ENCODE measurements around the gene EDN3.

The EDN3 gene

GRCh38 chr20:59308493-59309201 lies 8.2 kb downstream of the EDN3 start:
- no peak for DNase-seq

DNA sequence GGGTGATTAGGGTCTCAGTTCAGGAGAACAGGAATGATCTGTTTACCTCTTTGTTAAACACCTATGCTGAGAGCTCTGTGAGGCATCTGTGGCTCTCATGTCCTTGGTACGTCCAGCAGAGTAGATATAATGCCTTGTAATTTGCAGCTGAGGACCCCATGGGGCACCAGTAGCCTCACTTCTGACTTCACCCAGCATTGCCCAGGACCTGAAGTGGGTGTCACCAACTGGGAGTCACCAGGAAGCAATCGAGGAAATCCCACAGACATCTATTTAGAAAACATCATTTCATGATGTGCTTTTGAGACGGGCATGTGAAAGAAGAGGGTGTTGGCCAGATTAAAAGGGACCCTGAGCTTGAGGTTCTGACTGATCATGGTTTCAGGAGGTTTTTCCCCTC lies 8.8 kb downstream of the EDN3 start:
- no peak for DNase-seq

DNA sequence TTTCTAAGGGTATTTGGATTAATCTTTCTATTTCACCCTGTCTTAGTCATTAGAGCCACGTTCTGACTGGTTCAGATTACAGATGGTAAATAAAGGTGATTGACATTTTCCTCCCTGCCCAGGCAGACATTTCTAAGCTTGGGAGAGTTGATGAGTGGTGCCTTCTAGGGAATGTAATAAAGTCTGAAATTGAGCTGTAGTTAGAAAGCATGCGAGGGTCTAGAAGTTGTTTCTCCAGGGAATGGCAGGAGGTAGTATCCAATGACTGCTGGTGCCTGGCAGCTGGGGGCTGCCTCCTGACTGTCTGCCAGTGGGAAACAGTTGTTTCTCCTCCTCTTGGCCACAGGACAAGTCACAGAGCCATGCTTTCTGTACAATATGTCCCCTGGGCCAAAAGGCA lies 14.6 kb downstream of the EDN3 start:
- no peak for DNase-seq

DNA sequence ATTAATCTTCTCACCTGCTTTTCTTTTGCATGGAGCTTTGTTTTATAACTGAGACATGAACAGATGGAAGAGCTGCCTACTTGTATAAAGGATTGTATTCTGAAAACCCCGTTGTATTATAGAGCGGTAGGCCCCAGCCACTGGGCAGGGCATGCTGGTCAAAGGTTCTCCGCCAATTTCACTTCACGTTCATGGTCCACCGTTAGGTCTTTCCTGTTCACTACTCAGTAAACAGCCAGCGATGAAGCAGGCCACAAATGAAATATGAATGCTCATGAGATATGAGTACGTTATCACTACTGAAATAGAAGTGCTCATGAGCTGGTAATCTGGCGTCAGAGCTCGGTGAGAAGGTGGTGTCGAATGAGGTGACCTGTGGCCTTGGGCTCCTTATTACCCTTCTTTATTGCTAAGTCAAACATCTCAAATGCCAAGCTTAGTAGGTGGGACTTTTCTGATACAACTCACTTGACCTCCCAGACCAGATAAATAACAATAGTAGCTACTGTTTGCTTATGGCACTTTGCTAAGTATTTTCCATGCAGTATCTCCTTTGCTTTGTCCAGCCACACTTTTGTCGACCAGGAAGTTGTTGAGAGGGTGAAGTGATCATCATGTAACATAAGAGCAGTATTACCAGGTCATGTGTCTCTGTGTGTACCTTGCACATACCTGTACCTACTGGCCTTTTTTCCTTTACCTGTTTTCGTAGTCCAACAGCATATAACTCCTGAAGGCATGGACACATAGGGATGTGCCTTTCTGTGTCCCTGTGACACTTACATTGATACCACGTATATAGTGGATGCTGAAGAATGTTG lies 16.7 kb downstream of the EDN3 start:
- no peak for DNase-seq

GRCh38 chr20:59318201-59318790 lies 17.9 kb downstream of the EDN3 start:
- no peak for DNase-seq

- no peak for DNase-seq
Measured at GRCh38 chr20:59318803-59319202, 18.4 kb downstream of the EDN3 start.

DNA sequence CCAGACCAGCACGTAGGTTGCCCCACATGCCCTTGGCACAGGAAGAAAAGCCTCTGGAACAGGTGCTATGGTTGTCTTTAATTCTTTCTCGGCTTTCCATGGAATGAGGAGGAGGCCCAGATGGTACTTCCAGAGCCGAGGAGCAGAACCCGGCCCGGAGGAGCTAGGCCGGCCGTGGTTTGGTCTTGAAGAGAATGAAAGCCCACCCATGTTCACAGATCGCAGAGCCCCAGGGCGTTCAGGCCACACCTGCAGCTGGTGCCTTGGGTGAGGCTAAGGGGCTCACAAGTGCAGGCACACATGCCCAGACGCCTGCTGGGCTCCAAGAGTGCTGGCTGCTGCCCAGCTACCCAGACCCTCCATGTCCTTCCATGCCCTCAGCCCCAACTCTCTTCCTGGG lies 20.0 kb downstream of the EDN3 start:
- DNase-seq = no peak

GRCh38 chr20:59320854-59321647 lies 20.6 kb downstream of the EDN3 start:
- DNase-seq = no peak

DNA sequence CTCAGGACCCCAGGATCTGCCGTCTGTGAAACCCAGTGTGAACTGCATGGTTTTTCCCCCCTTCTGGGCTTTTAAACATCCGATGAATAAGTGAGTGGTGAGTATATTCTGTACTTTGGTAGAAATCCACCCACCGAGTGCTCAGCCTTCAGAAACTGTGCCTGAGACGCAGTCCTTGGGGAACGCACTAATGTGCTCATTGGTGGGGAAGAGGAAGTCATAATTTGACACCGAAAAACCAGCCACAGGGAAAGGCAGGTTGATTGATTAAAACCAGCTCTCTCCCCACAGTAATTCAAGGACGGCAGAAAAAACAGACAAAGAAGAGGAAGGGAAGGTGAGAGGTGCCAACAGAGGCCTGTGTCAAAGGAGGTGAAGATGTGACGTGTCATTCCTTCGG lies 21.7 kb downstream of the EDN3 start:
- no peak for DNase-seq

- no peak for DNase-seq
Measured at GRCh38 chr20:59322585-59323454, 22.4 kb downstream of the EDN3 start.

GRCh38 chr20:59323731-59324130 lies 23.3 kb downstream of the EDN3 start:
- no peak for DNase-seq

DNA sequence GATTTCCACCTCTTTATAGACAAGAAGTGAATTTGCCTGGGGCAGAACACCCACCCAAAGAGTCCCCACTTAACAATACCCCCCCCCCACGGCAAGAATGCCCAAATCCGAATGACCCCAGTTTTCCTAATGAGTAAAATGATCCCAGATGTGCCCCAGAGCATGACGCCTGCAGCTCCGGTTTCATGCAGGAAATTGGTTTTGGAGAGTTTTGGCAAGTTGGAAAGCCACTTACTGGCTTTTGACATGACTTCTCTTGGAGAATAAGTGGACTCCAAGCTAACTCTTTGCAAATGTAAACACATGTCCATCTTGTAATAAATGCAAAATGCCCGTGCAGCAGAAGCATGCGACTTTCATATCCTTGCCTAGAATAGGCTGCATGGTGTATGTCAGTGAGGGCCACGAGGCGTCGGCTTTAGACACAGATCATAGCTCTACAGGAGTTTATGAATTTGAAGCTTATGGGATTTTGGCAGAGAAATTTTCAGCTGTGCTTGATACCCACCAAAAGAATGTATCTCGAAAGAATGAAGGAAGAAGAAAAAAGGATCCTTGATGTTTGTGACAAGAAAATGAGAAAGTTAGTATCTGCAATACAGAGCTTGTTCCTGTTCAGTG lies 24.2 kb downstream of the EDN3 start:
- DNase-seq = no peak

GRCh38 chr20:59325142-59325523 lies 24.7 kb downstream of the EDN3 start:
- no peak for DNase-seq

DNA sequence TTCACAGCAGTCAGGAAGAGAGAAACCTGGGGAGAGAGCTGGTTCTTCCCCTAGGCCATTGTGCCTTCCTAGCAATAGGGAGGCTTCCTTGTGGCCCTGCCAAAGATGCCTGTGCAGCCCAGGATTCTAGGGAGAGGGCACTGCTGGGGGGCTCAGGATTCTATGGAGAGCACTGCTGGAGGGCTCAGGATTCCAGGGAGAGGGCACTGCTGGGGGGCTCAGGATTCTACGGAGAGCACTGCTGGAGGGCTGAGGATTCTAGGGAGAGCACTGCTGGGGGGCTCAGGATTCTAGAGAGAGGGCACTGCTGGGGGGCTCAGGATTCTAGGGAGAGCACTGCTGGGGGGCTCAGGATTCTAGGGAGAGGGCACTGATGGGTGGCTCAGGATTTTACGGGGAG lies 25.8 kb downstream of the EDN3 start:
- no peak for DNase-seq

GRCh38 chr20:59328071-59328470 lies 27.7 kb downstream of the EDN3 start:
- DNase-seq = no peak

GRCh38 chr20:59331721-59332329 lies 31.4 kb downstream of the EDN3 start:
- no peak for DNase-seq

DNA sequence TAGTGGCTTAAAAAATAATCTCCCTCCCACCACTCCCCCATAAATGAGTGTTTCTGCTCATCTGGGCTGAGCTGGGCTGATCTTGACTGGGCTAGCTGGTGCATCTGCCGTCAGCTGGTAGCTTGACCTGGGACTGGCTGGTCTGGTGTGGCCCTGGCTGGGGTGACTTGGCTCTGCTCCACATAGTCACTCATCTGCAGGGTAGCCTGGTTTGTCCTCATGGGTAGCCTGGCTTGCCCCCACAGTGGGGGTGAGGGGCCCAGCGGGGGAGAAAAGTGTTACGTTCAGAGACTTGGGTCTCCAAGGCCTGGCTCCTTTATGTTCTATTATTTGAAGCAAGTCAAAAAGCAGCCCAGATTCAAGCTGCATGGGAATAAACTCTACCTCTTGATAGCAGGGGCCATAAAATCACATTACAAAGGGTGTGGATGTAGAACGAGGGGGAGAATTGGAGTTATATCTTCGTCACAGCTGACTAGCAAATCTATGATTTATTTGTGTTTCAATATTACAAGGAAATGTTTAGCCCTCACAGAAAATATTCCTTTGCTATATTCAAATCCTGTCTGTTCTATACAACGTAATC lies 32.9 kb downstream of the EDN3 start:
- DNase-seq = no peak

- no peak for DNase-seq
Measured at GRCh38 chr20:59333951-59334350, 33.5 kb downstream of the EDN3 start.

GRCh38 chr20:59334651-59335300 lies 34.4 kb downstream of the EDN3 start:
- DNase-seq = no peak

- DNase-seq = no peak
Measured at GRCh38 chr20:59335377-59335776, 35.0 kb downstream of the EDN3 start.
